HL-60 (cell line): Measurements from ENCODE around the gene EBF4.

ENCODE experiments used
- GABPA ChIP-seq: IDR thresholded peaks from 2 replicates; pipeline ENCODE4 v1.6.1; 2012; ENCODE audit warnings: low read depth
- POLR2AphosphoS5 ChIP-seq: IDR thresholded peaks from 2 replicates; pipeline ENCODE4 v1.6.1; 2012; ENCODE audit warnings: low read depth
- REST ChIP-seq: IDR thresholded peaks from 2 replicates; pipeline ENCODE4 v1.6.1; 2012; ENCODE audit warnings: low read depth; ENCODE audit not compliant: insufficient replicate concordance
- SPI1 ChIP-seq: IDR thresholded peaks from 2 replicates; pipeline ENCODE4 v1.6.1; 2012; ENCODE audit warnings: low read depth, mild to moderate bottlenecking, borderline replicate concordance
- TF ChIP-seq, protein P1 (sequence below): IDR thresholded peaks from one replicate; pipeline ENCODE4 v1.5.1; 2011; ENCODE audit warnings: low read length, control low read depth, inconsistent platforms; ENCODE audit not compliant: insufficient read depth

DNA sequence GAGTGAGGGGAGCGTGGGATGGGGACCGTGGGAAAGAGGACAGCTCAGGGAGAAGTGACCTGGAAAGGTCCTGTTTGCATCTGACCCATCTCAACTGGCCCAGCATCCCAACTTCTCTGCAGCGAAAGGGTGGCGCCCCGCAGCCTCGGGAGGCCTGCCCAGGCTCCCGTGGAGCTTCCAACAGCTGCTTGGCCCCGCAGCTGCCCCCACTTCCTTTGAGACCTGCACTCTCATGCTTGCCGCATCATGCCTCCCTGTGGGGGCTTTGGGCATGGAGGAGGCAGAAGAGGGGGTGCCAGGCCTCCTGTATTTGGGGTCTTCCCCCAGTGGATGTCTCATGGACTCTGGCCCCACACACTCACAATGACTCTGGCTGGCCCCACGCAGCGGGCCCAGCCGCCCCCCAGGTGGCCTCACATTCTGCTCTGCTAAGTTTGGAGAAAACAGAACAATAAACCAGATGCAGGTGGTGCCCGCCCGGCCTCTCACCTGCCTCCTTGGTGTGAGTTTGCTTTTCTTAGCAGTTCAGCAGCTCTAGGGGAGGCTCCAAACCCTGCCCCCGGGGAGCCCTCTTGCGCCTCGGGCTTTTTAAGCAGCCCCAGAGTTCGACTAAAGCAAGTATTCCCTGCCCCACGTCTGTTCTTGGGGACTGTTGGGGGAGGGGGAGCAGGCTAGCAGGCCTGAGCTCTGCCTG is 67.2 kb downstream of the EBF4 start:
- TF ChIP-seq, protein P1, sequence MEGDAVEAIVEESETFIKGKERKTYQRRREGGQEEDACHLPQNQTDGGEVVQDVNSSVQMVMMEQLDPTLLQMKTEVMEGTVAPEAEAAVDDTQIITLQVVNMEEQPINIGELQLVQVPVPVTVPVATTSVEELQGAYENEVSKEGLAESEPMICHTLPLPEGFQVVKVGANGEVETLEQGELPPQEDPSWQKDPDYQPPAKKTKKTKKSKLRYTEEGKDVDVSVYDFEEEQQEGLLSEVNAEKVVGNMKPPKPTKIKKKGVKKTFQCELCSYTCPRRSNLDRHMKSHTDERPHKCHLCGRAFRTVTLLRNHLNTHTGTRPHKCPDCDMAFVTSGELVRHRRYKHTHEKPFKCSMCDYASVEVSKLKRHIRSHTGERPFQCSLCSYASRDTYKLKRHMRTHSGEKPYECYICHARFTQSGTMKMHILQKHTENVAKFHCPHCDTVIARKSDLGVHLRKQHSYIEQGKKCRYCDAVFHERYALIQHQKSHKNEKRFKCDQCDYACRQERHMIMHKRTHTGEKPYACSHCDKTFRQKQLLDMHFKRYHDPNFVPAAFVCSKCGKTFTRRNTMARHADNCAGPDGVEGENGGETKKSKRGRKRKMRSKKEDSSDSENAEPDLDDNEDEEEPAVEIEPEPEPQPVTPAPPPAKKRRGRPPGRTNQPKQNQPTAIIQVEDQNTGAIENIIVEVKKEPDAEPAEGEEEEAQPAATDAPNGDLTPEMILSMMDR, result no peak
- TF ChIP-seq POLR2AphosphoS5 (no peak), SPI1 (no peak), REST (no peak), GABPA (no peak)
